Hematopoietic multipotent progenitor cell treated with erythropoietin and hydrocortisone succinate and interleukin-3 and kit ligand, for 17 days (in vitro differentiated cells): Measurements from ENCODE around the gene LRRC4C.

Experiments used
- DNase-seq: peaks from one replicate; pipeline ENCODE4 v3.0.0-alpha.2; 2015; ENCODE audit warnings: low spot score

Gene LRRC4C

DNA sequence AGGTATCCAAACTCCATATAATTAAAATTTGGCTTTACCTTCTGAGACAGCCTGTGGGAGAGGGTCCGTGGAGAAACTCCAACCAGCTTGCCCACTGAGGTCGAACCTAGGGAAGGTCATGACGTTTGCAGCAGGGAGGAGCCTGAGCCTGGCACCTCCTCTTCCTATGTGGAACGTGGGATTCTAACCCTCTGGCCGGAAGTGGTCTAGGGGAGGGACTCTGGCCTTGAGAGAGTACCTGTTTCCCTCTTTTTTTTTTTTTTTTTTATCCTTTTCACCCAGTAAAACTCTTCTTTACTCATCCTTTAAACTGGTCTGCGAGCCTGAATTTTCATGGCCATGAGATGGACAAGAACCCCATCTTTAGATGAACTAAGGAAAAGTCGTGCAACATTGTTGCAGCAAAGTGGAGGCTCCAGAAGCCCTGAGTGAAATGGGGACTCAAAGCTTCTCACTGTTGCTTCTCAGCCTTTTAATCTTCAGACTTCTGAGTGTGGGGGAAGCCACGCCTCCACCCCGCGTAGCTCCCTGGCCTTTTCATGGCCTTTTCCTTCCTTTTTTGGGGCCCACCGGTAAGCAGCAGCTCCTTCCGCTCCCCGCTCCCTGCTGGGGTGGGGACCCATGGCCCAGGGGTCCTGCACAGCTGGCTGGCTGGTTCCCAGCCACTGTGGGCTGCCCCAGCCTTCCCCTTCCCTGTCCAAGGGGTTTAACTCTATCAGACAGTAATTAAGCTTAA lies 1359.9 kb downstream of the LRRC4C start:
- no peak for DNase-seq

GRCh38 chr11:40095446-40095845 lies 1364.0 kb downstream of the LRRC4C start:
- no peak for DNase-seq

DNA sequence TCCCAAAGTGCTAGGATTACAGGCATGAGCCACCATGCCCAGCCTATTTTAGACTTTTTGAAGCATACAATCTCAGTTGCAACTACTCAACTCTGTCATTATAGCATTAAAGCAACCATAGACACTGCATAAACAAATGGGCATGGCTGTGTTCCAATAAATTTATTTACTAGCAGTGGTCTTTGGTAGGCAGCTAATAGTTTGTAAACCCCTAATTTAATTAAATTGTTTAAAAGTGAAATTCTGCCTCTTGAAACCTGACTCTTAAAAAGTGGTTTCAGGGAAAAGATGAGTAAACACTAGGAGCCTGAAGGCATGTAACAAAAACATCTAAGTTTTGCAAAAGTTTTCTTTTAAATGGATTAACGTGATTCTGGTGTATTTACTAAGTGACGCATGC lies 1364.5 kb downstream of the LRRC4C start:
- no peak for DNase-seq

DNA sequence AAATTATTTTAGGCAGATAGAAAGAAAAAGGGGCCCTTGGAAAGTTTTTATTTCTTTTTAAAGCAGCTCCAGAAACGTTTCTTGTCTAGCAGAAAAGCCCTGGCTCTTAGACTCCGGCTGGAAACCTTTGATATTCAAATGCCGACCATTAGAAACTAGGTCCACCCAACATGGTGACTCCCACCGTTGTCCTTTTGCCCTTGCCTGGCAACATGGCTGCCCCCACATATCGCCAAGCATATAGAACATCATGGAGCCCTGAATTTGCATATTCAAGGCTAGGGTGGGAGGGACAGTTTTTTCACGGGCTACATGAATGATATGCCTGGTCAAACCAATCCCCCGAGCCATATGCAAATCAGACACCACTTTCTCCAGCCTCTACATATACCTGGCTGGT lies 1379.0 kb downstream of the LRRC4C start:
- DNase-seq = no peak
